ENCODE measurements around the gene PKN1.
"Not testable (repeated sequence)": the region's sequence is repeated elsewhere in the genome, so short reads cannot be mapped to it uniquely, and the experiment has no call there.

The PKN1 gene

GRCh38 chr19:14459703-14460102 is 26.6 kb downstream of the PKN1 start:
- H3K27ac Mint-ChIP-seq, result peak overlapping the region; percentile 22
- no peaks in the 10 kb centered on the region for H3K27me3 Mint-ChIP-seq
- no peaks in the 10 kb centered on the region for H3K4me1 Mint-ChIP-seq (ENCODE audit: low read depth)
- H3K9me3 Mint-ChIP-seq (ENCODE audit: low read depth), result no peaks in the 10 kb centered on the region
- H3K4me3 Mint-ChIP-seq, result no peak overlapping the region
- H3K36me3 Mint-ChIP-seq, result peaks cover 4% of the 10 kb centered on the region

- Mint-ChIP-seq H3K4me1 (ENCODE audit: low read depth) (no peaks in the 10 kb centered on the region), H3K4me3 (no peak overlapping the region), H3K36me3 (peaks cover 4% of the 10 kb centered on the region), H3K27ac (peak overlapping the region; percentile 6), H3K9me3 (ENCODE audit: low read depth) (no peaks in the 10 kb centered on the region), H3K27me3 (no peaks in the 10 kb centered on the region)
Observed at GRCh38 chr19:14460935-14461334, 27.8 kb downstream of the PKN1 start.

- not testable (repeated sequence) for H3K27ac Mint-ChIP-seq; H3K4me3 Mint-ChIP-seq; H3K9me3 Mint-ChIP-seq (ENCODE audit: low read depth); H3K36me3 Mint-ChIP-seq; H3K27me3 Mint-ChIP-seq; H3K4me1 Mint-ChIP-seq (ENCODE audit: low read depth)
Observed at GRCh38 chr19:14462401-14462800, 29.3 kb downstream of the PKN1 start.

- Mint-ChIP-seq H3K4me3 (no peak overlapping the region), H3K27ac (no peak overlapping the region), H3K4me1 (ENCODE audit: low read depth) (no peaks in the 10 kb centered on the region), H3K36me3 (peaks cover 4% of the 10 kb centered on the region), H3K9me3 (ENCODE audit: low read depth) (no peaks in the 10 kb centered on the region), H3K27me3 (no peaks in the 10 kb centered on the region)
Observed at GRCh38 chr19:14463747-14464146, 30.6 kb downstream of the PKN1 start.

GRCh38 chr19:14467391-14467790 is 34.3 kb downstream of the PKN1 start:
- Mint-ChIP-seq H3K9me3 (ENCODE audit: low read depth) (no peaks in the 10 kb centered on the region), H3K36me3 (no peaks in the 10 kb centered on the region), H3K4me3 (no peak overlapping the region), H3K27me3 (no peaks in the 10 kb centered on the region), H3K27ac (no peak overlapping the region), H3K4me1 (ENCODE audit: low read depth) (no peaks in the 10 kb centered on the region)

GRCh38 chr19:14467816-14468215 is 34.7 kb downstream of the PKN1 start:
- Mint-ChIP-seq H3K27me3 (no peaks in the 10 kb centered on the region), H3K4me1 (ENCODE audit: low read depth) (peaks cover 2% of the 10 kb centered on the region), H3K4me3 (no peak overlapping the region), H3K9me3 (ENCODE audit: low read depth) (no peaks in the 10 kb centered on the region), H3K27ac (no peak overlapping the region), H3K36me3 (no peaks in the 10 kb centered on the region)

- peaks cover 5% of the 10 kb centered on the region for H3K27me3 Mint-ChIP-seq
- H3K4me1 Mint-ChIP-seq (ENCODE audit: low read depth), result peaks cover 13% of the 10 kb centered on the region
- no peaks in the 10 kb centered on the region for H3K36me3 Mint-ChIP-seq
- no peak overlapping the region for H3K4me3 Mint-ChIP-seq
- no peak overlapping the region for H3K27ac Mint-ChIP-seq
- H3K9me3 Mint-ChIP-seq (ENCODE audit: low read depth), result no peaks in the 10 kb centered on the region
Observed at GRCh38 chr19:14470031-14470876, 37.1 kb downstream of the PKN1 start.

GRCh38 chr19:14471436-14472187 is 38.5 kb downstream of the PKN1 start:
- Mint-ChIP-seq H3K9me3 (ENCODE audit: low read depth) (no peaks in the 10 kb centered on the region), H3K27ac (no peak overlapping the region), H3K4me3 (no peak overlapping the region), H3K4me1 (ENCODE audit: low read depth) (peaks cover 23% of the 10 kb centered on the region), H3K36me3 (no peaks in the 10 kb centered on the region), H3K27me3 (peaks cover 5% of the 10 kb centered on the region)

- no peaks in the 10 kb centered on the region for H3K9me3 Mint-ChIP-seq (ENCODE audit: low read depth)
- peak overlapping the region; percentile 65 for H3K4me3 Mint-ChIP-seq
- no peaks in the 10 kb centered on the region for H3K36me3 Mint-ChIP-seq
- peaks cover 5% of the 10 kb centered on the region for H3K27me3 Mint-ChIP-seq
- H3K4me1 Mint-ChIP-seq (ENCODE audit: low read depth), result peaks cover 24% of the 10 kb centered on the region
- no peak overlapping the region for H3K27ac Mint-ChIP-seq
Observed at GRCh38 chr19:14472202-14472938, 39.3 kb downstream of the PKN1 start.

GRCh38 chr19:14473073-14473977 is 40.2 kb downstream of the PKN1 start:
- Mint-ChIP-seq H3K9me3 (ENCODE audit: low read depth) (no peaks in the 10 kb centered on the region), H3K4me1 (ENCODE audit: low read depth) (peaks cover 24% of the 10 kb centered on the region), H3K27me3 (peaks cover 5% of the 10 kb centered on the region), H3K36me3 (no peaks in the 10 kb centered on the region), H3K4me3 (peak overlapping the region; percentile 65), H3K27ac (no peak overlapping the region)

- Mint-ChIP-seq H3K27me3 (peaks cover 5% of the 10 kb centered on the region), H3K4me3 (peak overlapping the region; percentile 59), H3K27ac (no peak overlapping the region), H3K9me3 (ENCODE audit: low read depth) (no peaks in the 10 kb centered on the region), H3K4me1 (ENCODE audit: low read depth) (peaks cover 24% of the 10 kb centered on the region), H3K36me3 (no peaks in the 10 kb centered on the region)
Observed at GRCh38 chr19:14473978-14474578, 41.0 kb downstream of the PKN1 start.

GRCh38 chr19:14474827-14475226 is 41.7 kb downstream of the PKN1 start:
- Mint-ChIP-seq H3K36me3 (no peaks in the 10 kb centered on the region), H3K4me1 (ENCODE audit: low read depth) (peaks cover 24% of the 10 kb centered on the region), H3K4me3 (peak overlapping the region; percentile 59), H3K27ac (no peak overlapping the region), H3K27me3 (peaks cover 5% of the 10 kb centered on the region), H3K9me3 (ENCODE audit: low read depth) (no peaks in the 10 kb centered on the region)

GRCh38 chr19:14475251-14476073 is 42.4 kb downstream of the PKN1 start, which contains the start of gene PTGER1:
Gene PTGER1, minus strand, starts transcription at chr19:14475354. Its CDS starts 1,034 bp downstream, at chr19:14474320.
- Mint-ChIP-seq H3K4me1 (ENCODE audit: low read depth) (peaks cover 24% of the 10 kb centered on the region), H3K36me3 (no peaks in the 10 kb centered on the region), H3K9me3 (ENCODE audit: low read depth) (no peaks in the 10 kb centered on the region), H3K4me3 (peak within 1 kb of the TSS; percentile 59), H3K27me3 (peaks cover 5% of the 10 kb centered on the region), H3K27ac (no peak within 1 kb of the TSS)

All from activated naive CD8-positive, alpha-beta T cell (primary cell).